Prostate gland (tissue), 2 donors: ENCODE results near the gene NFKBIB. TPM values are rescaled to one million over a fixed set of nuclear protein-coding genes. Genes with fewer than 3 reads are reported as not detected.

Experiments
- DNase-seq: peaks from one replicate; pipeline ENCODE4 v3.0.0-alpha.2; 2019; ENCODE audit warnings: low spot score
- H3K27ac ChIP-seq, 2 donors: fragments of 200-600 bp; sonication (generic); 2 replicates each; pipeline ENCODE4 v1.5.1; 2017 to 2019
- H3K27me3 ChIP-seq: fragments of 200-600 bp; sonication (generic); replicated peaks from 2 replicates; pipeline ENCODE4 v1.5.1; 2019; ENCODE audit not compliant: insufficient read depth
- H3K36me3 ChIP-seq, 2 donors: fragments of 200-600 bp; sonication (generic); 1 replicate in 1 of 2; 2 replicates in 1 of 2; pipeline versions ENCODE4 v1.5.1 to v1.8.1; 2017 to 2019
- H3K4me1 ChIP-seq: fragments of 200-600 bp; sonication (generic); replicated peaks from 2 replicates; pipeline ENCODE4 v1.5.1; 2019
- H3K4me3 ChIP-seq, 2 donors: fragments of 200-600 bp; sonication (generic); 2 replicates each; pipeline ENCODE4 v1.5.1; 2017 to 2019
- H3K9me3 ChIP-seq: fragments of 200-600 bp; sonication (generic); 2 replicates; pipeline ENCODE4 v1.5.1; 2017
- CTCF ChIP-seq, 4 experiments: fragments of 200-600 bp in 2 of 4; fragments of 450-650 bp in 2 of 4; sonication (generic) in 2 of 4; IDR thresholded peaks; 1 replicate in 3 of 4; 2 replicates in 1 of 4; pipeline ENCODE4 v1.5.1; 2016 to 2019; ENCODE audit warnings: antibody characterized with exemption in 4 of 4, mild to moderate bottlenecking in 2 of 4, moderate library complexity in 2 of 4
- POLR2A ChIP-seq: fragments of 450-650 bp; IDR thresholded peaks from one replicate; pipeline ENCODE4 v1.6.1; 2016; ENCODE audit warnings: antibody characterized with exemption, mild to moderate bottlenecking
- POLR2AphosphoS5 ChIP-seq: sonication (generic); formaldehyde crosslinking; IDR thresholded peaks from one replicate; pipeline ENCODE4 v1.6.1; 2017; ENCODE audit warnings: antibody characterized with exemption
- WGBS: methylation state at CpG from one replicate; pipeline ENCODE4 v1.1.5; 2018; 5-methylcytosine and 5-hydroxymethylcytosine counted together
- intact Hi-C: fragments of 100-400 bp; cut with DNase I; formaldehyde crosslinking; loops from one replicate; pipeline ENCODE4 v1.14.2; 2022
- total RNA-seq, 2 donors: library from RNA; depleted of rRNA; stranded (reverse); fragments of >200 nt; gene quantifications; one replicate each; pipeline ENCODE4 v1.1.0, GENCODE V29; 2016

NFKBIB gene
- total RNA-seq, 2 donors from 2014 or later: 29.8 to 50.6 TPM

GRCh38 chr19:38904581-38905539 lies 5.1 kb downstream of the NFKBIB start:
- H3K27ac ChIP-seq: no peak overlapping the region
- H3K9me3 ChIP-seq: no peaks in the 10 kb centered on the region
- H3K36me3 ChIP-seq: peaks cover 4 to 8% of the 10 kb centered on the region in 2 donors
- no peak overlapping the region for H3K4me3 ChIP-seq
- no peak for TF ChIP-seq CTCF (IDR thresholded peaks at IDR 0.05)
- TF ChIP-seq POLR2AphosphoS5: no peak
- no peak for TF ChIP-seq POLR2A
- 92% methylated on average over 35 of the region's 35 CpGs for WGBS
- peaks cover 4% of the 10 kb centered on the region for H3K4me1 ChIP-seq
- no peak for DNase-seq
- no peaks in the 10 kb centered on the region for H3K27me3 ChIP-seq
- intact Hi-C loops: no loop called here

GRCh38 chr19:38905620-38906019 lies 5.9 kb downstream of the NFKBIB start:
- WGBS: 86% methylated on average over 4 of the region's 4 CpGs
- H3K27ac ChIP-seq: no peak overlapping the region
- TF ChIP-seq POLR2A: no peak
- no peak for TF ChIP-seq CTCF (IDR thresholded peaks at IDR 0.05)
- no peak for TF ChIP-seq POLR2AphosphoS5
- intact Hi-C loops: no loop called here
- no peak overlapping the region for H3K4me3 ChIP-seq
- no peaks in the 10 kb centered on the region for H3K27me3 ChIP-seq
- DNase-seq: no peak
- no peaks in the 10 kb centered on the region for H3K9me3 ChIP-seq
- peaks cover 4 to 8% of the 10 kb centered on the region in 2 donors for H3K36me3 ChIP-seq
- H3K4me1 ChIP-seq: peaks cover 4% of the 10 kb centered on the region

GRCh38 chr19:38907227-38907626 lies 7.5 kb downstream of the NFKBIB start:
- Histone ChIP-seq H3K27ac (no peak overlapping the region), H3K27me3 (peaks cover 12% of the 10 kb centered on the region), H3K4me3 (no peak overlapping the region), H3K4me1 (no peaks in the 10 kb centered on the region), H3K9me3 (no peaks in the 10 kb centered on the region), H3K36me3 (peaks cover 4 to 8% of the 10 kb centered on the region in 2 donors)
- no peak for TF ChIP-seq POLR2AphosphoS5
- no peak for TF ChIP-seq POLR2A
- TF ChIP-seq CTCF (IDR thresholded peaks at IDR 0.05): no peak
- no peak for DNase-seq
- intact Hi-C loops: no loop called here
- 94% methylated on average over 26 of the region's 29 CpGs for WGBS

GRCh38 chr19:38907670-38908069 lies 7.9 kb downstream of the NFKBIB start:
- no peaks in the 10 kb centered on the region for H3K9me3 ChIP-seq
- peaks cover 12% of the 10 kb centered on the region for H3K27me3 ChIP-seq
- H3K4me3 ChIP-seq: no peak overlapping the region
- peaks cover 4 to 8% of the 10 kb centered on the region in 2 donors for H3K36me3 ChIP-seq
- DNase-seq: no peak
- H3K27ac ChIP-seq: no peak overlapping the region
- H3K4me1 ChIP-seq: no peaks in the 10 kb centered on the region
- 95% methylated on average over 12 of the region's 12 CpGs for WGBS
- TF ChIP-seq POLR2AphosphoS5 (no peak), CTCF (IDR thresholded peaks at IDR 0.05) (no peak), POLR2A (no peak)
- intact Hi-C loops: no loop called here

GRCh38 chr19:38908911-38909310 lies 9.1 kb downstream of the NFKBIB start:
- Histone ChIP-seq H3K27ac (no peak overlapping the region), H3K4me3 (no peak overlapping the region), H3K4me1 (no peaks in the 10 kb centered on the region), H3K9me3 (no peaks in the 10 kb centered on the region), H3K36me3 (peaks cover 4 to 8% of the 10 kb centered on the region in 2 donors), H3K27me3 (peaks cover 12% of the 10 kb centered on the region)
- intact Hi-C loops: no loop called here
- 77% methylated on average over 10 of the region's 10 CpGs for WGBS
- DNase-seq: no peak
- TF ChIP-seq POLR2A (no peak), CTCF (IDR thresholded peaks at IDR 0.05) (no peak), POLR2AphosphoS5 (no peak)
